Transverse colon (tissue), 4 donors: ENCODE measurements around the gene VMAC.

ENCODE experiments used
- EP300 ChIP-seq: sonication (generic); formaldehyde crosslinking; IDR thresholded peaks from one replicate; pipeline ENCODE4 v1.6.1; 2017; ENCODE audit warnings: antibody characterized with exemption, low read depth
- POLR2A ChIP-seq: fragments of 450-650 bp; IDR thresholded peaks from one replicate; pipeline ENCODE4 v1.6.1; 2016; ENCODE audit warnings: antibody characterized with exemption, mild to moderate bottlenecking, moderate library complexity
- POLR2AphosphoS5 ChIP-seq, 3 donors: sonication (generic); formaldehyde crosslinking; IDR thresholded peaks; one replicate each; pipeline ENCODE4 v1.6.1; 2016; ENCODE audit warnings: antibody characterized with exemption in 3 of 3
- TF ChIP-seq, protein P1 (sequence below), 5 experiments: fragments of 200-600 bp in 3 of 5; fragments of 450-650 bp in 2 of 5; sonication (generic) in 3 of 5; IDR thresholded peaks; 1 replicate in 2 of 5; 2 replicates in 3 of 5; pipeline ENCODE4 v1.5.1; 2016 to 2017; ENCODE audit warnings: antibody characterized with exemption in 5 of 5, inconsistent platforms in 3 of 5, mild to moderate bottlenecking in 2 of 5, moderate library complexity in 1 of 5

- TF ChIP-seq POLR2AphosphoS5 (IDR thresholded peaks at IDR 0.05) (no peak), POLR2A (no peak), EP300 (no peak)
- TF ChIP-seq, protein P1, sequence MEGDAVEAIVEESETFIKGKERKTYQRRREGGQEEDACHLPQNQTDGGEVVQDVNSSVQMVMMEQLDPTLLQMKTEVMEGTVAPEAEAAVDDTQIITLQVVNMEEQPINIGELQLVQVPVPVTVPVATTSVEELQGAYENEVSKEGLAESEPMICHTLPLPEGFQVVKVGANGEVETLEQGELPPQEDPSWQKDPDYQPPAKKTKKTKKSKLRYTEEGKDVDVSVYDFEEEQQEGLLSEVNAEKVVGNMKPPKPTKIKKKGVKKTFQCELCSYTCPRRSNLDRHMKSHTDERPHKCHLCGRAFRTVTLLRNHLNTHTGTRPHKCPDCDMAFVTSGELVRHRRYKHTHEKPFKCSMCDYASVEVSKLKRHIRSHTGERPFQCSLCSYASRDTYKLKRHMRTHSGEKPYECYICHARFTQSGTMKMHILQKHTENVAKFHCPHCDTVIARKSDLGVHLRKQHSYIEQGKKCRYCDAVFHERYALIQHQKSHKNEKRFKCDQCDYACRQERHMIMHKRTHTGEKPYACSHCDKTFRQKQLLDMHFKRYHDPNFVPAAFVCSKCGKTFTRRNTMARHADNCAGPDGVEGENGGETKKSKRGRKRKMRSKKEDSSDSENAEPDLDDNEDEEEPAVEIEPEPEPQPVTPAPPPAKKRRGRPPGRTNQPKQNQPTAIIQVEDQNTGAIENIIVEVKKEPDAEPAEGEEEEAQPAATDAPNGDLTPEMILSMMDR (IDR thresholded peaks at IDR 0.05) = no peak
These were observed 46.7 kb downstream of the VMAC start for GRCh38 chr19:5951338-5951861.
